ENCODE data around the gene AKAP13.

The AKAP13 gene

DNA sequence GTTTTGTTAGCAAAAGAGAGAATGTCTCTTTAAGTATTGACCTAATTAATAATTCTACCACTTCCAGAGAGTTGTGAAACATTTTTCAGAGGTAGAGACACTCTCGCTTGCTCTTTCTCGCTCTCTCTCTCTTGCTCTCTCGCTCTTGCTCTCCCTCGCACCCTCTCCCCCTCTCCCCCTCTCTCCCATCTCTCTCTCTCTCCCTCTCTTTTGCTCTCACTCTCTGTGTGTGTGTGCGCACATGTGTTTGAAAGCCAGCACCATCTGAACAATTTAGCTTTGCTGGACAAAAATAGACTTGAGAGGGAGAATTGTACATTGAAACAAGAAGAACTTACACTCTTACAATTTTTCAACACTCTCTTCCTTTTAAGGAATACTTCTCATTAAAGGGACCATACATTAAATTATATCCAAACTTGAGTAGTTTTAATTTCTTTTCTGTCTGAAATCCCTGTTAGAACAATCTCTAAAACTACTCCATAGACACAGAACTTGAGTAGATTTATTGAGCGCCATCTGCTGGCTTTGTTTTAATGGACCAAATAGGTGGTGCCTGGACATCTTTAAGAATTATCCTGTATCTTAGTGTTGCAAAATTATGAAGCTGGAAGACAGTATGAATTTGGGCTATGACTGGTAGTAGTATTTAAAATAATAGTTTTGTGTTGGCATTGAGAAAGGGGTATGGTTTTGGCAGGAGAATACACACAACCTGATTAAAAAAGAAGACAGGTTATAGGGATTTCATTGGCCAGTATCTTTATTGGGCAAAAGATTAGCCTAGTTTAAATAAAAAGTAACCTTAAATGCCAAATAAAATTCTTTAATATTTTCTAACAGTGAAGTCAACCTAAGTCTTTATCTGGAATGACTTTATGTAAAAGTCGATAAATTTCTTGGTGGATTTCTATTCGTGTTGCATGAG is 124.6 kb downstream of the AKAP13 start:
- TF ChIP-seq, protein P1, sequence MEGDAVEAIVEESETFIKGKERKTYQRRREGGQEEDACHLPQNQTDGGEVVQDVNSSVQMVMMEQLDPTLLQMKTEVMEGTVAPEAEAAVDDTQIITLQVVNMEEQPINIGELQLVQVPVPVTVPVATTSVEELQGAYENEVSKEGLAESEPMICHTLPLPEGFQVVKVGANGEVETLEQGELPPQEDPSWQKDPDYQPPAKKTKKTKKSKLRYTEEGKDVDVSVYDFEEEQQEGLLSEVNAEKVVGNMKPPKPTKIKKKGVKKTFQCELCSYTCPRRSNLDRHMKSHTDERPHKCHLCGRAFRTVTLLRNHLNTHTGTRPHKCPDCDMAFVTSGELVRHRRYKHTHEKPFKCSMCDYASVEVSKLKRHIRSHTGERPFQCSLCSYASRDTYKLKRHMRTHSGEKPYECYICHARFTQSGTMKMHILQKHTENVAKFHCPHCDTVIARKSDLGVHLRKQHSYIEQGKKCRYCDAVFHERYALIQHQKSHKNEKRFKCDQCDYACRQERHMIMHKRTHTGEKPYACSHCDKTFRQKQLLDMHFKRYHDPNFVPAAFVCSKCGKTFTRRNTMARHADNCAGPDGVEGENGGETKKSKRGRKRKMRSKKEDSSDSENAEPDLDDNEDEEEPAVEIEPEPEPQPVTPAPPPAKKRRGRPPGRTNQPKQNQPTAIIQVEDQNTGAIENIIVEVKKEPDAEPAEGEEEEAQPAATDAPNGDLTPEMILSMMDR (IDR thresholded peaks at IDR 0.05; ENCODE audit: low read depth, low read length), result peak; percentile 66
- no peak for TF ChIP-seq MYC (IDR thresholded peaks at IDR 0.05; ENCODE audit: low read depth, low read length)
- no peak overlapping the region for H3K4me3 ChIP-seq (ENCODE audit: low read depth, low read length)
- DNase-seq (ENCODE audit: low read depth), result peak; percentile 73

DNA sequence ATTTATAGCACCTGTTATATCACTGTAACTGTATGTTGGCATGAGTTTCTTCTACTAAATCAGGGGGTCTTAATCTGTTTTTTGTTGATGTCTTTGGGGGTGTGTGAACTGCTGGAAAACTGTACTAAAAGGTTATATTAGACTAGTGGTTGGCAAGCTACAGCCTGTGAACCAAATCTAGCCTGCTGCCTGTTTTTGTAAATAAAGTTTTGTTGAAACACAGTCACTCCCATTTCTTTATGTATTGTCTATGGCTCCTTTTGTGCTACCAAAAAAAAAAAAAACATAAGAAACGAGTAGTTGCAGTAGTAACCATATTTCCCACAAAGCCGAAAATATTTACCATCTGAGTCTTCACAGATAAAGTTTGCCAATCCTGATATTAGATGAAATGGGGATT is 126.7 kb downstream of the AKAP13 start:
- TF ChIP-seq MYC (IDR thresholded peaks at IDR 0.05; ENCODE audit: low read depth, low read length) (no peak), POLR2A (IDR thresholded peaks at IDR 0.05; ENCODE audit: extremely low read depth, insufficient read length) (no peak)
- TF ChIP-seq, protein P1 (IDR thresholded peaks at IDR 0.05; ENCODE audit: low read depth, low read length), result no peak
- TF ChIP-seq, protein P2, sequence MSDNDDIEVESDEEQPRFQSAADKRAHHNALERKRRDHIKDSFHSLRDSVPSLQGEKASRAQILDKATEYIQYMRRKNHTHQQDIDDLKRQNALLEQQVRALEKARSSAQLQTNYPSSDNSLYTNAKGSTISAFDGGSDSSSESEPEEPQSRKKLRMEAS (IDR thresholded peaks at IDR 0.05; ENCODE audit: low read depth, low read length), result no peak
- no peak for DNase-seq (ENCODE audit: low read depth)
- H3K4me3 ChIP-seq (ENCODE audit: low read depth, low read length), result no peak overlapping the region

DNA sequence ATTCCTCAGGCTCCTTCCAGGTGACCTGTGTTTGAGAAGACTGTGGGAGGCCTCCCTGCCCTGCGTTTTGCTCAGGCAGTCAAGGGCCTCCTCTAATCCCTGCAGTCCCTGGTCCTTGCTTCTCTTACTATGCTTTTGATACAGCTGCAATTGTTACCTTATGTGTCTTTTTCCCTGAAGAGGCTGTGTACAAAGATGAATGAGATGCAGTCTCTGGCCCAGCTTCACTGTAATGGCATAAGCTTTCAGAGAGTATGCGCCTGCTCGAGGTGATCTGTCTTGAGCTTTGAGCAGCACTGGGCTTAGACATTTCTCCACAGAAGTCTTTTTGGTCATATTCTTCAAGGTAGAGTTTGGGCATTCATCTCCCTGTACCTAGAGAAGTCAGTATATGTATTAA is 129.6 kb downstream of the AKAP13 start:
- no peak for DNase-seq (ENCODE audit: low read depth)
- no peak overlapping the region for H3K4me3 ChIP-seq (ENCODE audit: low read depth, low read length)
- TF ChIP-seq, protein P2 (IDR thresholded peaks at IDR 0.05; ENCODE audit: low read depth, low read length), result no peak
- TF ChIP-seq MYC (IDR thresholded peaks at IDR 0.05; ENCODE audit: low read depth, low read length) (no peak), POLR2A (IDR thresholded peaks at IDR 0.05; ENCODE audit: extremely low read depth, insufficient read length) (no peak)
- TF ChIP-seq, protein P1 (IDR thresholded peaks at IDR 0.05; ENCODE audit: low read depth, low read length), result no peak

DNA sequence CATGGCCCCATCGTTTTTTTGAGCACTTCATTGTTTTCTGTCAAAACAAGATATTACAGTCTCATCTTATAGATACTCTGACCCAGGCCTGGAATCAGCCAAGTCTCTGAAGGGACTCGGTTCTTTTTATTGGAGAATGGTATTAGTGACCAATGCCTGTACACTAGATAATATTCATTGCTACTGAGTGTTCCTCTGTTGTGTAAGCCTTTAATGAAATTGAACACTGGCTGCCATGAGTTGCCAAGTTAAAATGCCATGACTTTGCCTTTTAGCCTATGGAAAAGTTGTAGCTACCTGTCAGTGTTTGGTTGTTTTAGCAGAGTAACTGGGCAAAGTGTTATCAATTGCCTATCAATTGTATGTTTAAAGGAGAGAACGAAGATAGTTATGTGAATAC is 134.0 kb downstream of the AKAP13 start:
- DNase-seq (ENCODE audit: low read depth), result no peak
- TF ChIP-seq, protein P2 (IDR thresholded peaks at IDR 0.05; ENCODE audit: low read depth, low read length), result no peak
- TF ChIP-seq, protein P1 (IDR thresholded peaks at IDR 0.05; ENCODE audit: low read depth, low read length), result no peak
- TF ChIP-seq MYC (IDR thresholded peaks at IDR 0.05; ENCODE audit: low read depth, low read length), result no peak
- TF ChIP-seq POLR2A (IDR thresholded peaks at IDR 0.05; ENCODE audit: extremely low read depth, insufficient read length), result no peak
- H3K4me3 ChIP-seq (ENCODE audit: low read depth, low read length), result no peak overlapping the region

DNA sequence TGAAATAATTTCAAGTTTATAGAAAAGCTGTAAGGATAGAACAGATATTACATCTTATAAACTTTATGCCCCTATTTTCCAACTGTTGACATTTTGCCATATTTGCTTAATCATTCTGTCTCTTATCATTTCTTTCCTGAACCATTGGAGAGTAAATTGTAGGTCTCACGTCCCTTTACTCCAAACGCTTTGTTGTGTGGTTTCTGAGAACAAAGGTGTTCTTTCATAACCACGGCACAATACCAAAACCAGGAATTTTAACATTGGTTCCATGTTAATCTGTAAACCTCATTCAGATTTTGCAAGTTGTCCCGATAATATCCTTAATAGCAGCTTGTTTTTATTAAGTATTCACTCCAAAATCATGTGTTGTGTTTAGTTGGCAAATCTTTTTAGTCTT is 134.8 kb downstream of the AKAP13 start:
- TF ChIP-seq, protein P2 (IDR thresholded peaks at IDR 0.05; ENCODE audit: low read depth, low read length), result no peak
- TF ChIP-seq, protein P1 (IDR thresholded peaks at IDR 0.05; ENCODE audit: low read depth, low read length), result no peak
- TF ChIP-seq POLR2A (IDR thresholded peaks at IDR 0.05; ENCODE audit: extremely low read depth, insufficient read length), result no peak
- TF ChIP-seq MYC (IDR thresholded peaks at IDR 0.05; ENCODE audit: low read depth, low read length), result no peak
- H3K4me3 ChIP-seq (ENCODE audit: low read depth, low read length), result no peak overlapping the region
- DNase-seq (ENCODE audit: low read depth), result no peak

Measured in NB4 (cell line).